Stimulated activated CD4-positive, alpha-beta T cell treated with anti-CD3 and anti-CD28 coated beads, Interleukin-15, amount 100 ng/mL, for 1 hour (primary cell): Measurements from ENCODE around the gene CFAP99.

Experiments
- DNase-seq, 2 donors: peaks; one replicate each; pipeline ENCODE4 v3.0.0-alpha.2; 2020; ENCODE audit warnings: low read depth in 1 of 2, low spot score in 1 of 2

CFAP99 gene

DNA sequence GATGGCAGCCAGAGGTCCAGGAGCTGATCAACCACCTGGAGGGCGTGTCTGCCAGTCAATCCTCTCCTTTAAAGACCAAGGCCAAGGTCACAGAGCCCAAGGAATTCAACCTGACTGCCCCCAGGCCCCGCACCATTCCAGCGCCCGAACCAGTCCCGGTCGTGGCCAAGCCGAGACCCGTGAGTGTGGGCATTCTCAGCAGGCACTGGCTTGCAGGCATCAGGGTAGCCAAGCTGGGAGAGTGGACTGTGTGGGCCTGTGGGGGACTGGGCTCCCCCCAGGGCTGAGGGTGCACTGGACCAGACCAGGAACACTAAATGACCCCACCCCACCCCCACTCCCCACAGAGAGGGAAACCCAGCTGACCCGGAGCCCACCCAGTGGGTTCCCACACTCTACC is 26.4 kb downstream of the CFAP99 start:
- no peak for DNase-seq

DNA sequence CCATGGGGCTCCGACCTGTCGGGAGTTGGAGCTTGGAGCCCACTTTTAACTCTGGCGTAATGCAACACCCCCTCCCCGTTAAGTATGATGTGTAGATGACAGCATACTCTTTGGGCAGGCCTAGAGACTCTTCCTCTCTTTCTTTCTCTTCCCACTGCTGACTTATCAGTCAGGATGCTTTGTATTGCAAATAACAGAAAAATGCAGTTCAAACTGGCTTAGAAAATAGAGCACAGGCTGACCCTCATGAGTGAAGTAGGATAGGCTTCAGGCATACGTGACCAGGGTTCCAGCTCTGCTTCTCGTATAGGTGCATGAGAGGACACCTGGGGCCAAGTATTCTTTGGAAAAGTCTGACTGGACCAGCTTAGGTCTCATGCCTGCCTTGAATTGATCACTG is 26.8 kb downstream of the CFAP99 start:
- DNase-seq = no peak

DNA sequence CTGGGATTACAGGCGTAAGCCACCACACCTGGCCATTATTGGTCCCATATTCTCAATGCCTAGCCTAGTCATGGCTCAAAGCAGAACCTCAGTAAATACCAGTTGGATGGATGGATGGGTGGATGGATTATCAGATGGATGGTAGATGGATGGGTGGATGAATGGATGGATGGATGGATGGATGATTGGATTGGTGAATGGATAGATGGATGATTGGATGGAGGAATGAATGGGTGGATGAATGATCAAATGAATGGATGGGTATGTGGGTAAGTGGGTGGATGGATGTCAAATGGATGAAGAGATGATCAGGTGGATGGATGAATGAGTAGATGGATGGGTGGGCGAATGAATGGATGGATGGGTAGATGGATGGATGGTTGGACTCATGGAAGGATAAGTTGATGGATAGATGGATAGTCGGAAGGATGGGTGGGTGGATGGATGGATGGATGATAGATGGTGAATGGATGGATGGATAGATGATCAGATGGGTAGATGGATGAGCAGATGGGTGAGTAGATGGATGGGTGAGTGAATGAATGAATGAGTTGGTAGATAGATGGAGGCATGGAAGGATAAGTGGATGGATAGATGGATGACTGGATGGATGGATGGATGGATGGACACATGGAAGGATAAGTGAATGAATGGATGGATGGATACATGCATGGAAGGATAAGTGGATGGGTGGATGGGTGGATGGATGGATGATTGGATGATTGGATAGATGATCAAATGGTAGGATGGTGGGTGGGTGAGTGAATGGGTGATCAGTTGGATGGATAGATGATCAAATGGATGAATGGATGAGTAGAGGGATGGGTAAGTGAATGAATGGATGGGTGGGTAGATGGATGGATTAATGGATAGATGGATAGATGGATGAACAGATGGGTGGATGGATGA is 28.2 kb downstream of the CFAP99 start:
- DNase-seq = no peak

DNA sequence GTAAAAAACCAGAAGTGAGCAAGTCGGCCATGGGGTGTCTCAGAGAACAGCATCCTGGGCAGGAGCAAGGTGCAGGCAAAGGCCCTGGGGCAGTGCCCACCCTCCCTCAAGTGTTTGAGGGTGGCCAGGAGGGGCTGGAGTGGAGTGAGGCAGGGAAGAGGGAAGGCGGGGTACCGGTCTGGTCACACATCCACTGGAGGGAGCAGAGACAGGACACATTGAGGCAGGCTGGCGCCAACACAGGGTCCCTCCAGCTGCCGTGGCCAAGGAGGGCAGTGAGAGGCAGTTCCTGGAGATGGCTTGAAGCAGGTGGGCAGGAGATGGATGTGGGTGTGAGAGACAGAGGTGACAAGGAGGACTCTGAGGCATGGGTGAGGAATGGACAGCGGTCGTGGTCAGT is 29.8 kb downstream of the CFAP99 start:
- no peak for DNase-seq

GRCh38 chr4:2449051-2449450 is 30.3 kb downstream of the CFAP99 start:
- no peak for DNase-seq

- no peak for DNase-seq
Observed at GRCh38 chr4:2449511-2450392, 31.0 kb downstream of the CFAP99 start.

DNA sequence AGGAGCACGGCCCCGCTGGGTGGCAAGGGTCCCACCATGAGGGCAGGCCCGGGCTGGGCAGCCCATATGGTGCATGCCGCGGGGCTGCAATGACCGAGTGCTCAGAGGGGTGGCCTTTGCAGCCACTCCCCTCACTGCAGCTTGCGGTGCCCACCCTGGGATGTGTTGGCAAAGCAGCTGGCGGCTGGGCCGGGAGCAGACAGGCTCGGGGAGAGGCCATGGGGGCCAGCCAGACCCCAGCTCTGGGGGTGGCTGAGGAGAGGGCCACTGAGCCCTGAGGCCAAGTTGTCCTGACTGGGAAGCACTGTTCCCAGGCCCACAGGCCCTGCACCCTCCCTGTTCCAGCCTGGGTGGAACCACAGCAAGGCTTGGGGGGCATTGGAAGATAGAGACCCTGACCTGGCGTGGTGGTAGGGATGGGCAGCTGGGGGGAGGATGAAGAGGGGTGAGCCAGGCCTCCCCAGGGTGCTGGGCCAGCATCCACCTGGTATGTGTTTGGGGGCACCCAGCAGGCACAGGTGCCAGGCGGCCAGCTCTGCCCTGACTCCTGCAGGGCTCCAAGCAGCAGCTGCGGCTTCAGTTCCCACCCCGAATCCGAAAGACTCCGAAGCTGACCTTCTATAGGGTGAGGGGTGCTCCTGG is 31.8 kb downstream of the CFAP99 start:
- no peak for DNase-seq

DNA sequence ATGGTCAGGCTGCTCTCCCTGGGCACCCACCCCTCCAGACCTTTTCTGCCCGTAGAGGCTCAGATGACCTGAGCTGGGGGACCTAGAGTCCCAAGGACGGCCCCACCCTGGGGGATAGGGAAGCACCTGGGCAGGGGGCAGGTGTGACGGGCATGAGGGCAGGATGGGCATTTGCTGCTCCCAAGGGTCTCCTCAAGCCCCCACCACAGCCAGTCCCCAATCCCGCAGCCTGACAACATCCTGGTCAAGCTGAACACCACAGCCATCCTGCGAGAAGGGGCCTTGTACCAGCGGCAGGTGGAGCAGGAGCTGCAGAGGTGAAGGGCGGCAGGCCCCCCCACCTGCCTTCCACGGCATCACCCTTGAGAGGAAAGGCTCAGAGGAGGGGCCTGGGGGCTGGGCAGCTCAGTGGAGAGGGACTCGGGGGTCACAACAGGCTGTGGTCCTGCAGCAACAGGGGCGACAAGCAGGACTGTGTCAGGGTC is 32.3 kb downstream of the CFAP99 start:
- DNase-seq = no peak

DNA sequence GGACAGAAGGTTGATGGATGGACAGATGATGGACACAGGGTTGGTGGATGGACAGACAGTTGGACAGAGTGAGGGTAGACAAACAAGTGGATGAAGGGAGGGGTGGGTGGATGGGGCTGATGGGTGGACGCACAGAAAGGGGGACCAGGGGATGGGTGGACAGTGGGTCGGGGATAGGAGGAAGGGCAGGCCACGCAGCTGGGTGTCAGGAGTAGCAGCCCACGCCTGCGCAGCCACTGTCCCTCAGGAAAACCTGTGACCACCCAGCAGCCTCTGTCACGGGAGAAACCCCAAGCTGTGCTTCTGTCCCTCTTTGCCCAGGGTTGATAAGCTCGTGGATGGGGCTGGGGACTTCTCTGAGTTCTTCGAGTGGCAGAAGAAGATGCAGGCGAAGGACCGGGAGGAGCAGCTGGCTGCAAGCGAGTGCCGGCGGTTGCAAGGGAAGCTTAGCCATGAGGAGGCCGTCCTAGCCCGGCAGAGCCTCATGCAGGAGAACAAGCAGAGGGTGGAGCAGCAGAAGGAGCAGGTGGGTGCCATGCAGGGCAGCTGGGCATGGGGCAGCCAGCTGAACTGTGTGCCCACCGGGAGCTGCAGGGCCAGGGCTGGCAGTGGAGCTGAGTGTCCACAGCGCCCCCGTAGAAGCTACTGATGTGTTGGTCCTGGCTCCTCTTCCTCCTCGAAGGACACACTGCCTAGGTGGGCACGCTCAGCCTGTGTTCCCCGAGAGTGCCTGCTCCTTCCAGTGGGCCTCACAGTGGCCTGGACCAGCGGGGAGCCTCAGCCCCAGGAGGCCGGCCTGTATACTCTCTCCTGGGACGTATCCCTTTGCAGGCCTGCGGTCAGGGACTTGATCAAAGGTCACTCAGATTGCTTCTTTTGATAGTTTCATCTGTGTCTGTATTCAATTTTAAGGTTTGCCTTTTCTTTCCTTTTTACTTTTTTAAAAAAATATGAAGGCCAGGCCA is 33.3 kb downstream of the CFAP99 start:
- DNase-seq = no peak

GRCh38 chr4:2457481-2458295 is 38.9 kb downstream of the CFAP99 start:
- no peak for DNase-seq

GRCh38 chr4:2458546-2459491 is 40.1 kb downstream of the CFAP99 start:
- no peak for DNase-seq

DNA sequence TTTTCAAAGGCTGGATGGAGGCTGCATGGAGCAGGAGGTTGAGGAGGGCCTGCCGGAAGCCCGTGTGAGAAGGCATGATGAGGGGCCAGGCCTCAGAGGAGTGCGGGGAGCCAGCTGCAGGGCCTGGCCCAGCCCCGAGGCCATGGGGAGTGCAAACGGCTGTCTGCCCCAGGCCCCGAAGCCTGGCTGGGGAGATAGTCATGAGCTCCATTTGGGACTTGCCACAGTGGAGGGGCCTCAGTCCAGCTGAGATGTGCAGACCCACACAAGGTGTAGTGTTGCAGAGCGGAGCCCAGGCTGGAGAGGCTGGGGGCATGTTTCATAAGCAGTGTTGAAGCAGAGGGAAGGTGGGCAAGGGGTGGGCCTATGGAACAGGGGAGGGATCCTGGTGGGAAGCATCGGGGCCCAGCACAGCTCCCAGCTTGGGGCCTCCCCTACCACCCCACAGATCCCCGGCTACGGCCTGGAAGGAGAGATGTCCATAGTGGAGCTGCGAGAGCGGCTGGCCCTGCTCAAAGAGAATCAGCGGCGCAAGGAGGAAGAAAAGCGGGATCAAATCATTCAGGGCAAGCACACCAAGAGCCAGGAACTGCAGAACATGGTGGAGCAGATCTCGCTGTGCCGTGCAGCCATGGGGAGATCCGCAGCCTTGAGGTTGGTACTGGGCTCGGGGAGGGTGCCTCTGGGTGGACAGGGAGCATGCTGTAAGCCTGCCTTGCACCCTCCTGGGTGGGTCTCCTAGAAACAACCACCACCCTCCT is 41.0 kb downstream of the CFAP99 start:
- no peak for DNase-seq

DNA sequence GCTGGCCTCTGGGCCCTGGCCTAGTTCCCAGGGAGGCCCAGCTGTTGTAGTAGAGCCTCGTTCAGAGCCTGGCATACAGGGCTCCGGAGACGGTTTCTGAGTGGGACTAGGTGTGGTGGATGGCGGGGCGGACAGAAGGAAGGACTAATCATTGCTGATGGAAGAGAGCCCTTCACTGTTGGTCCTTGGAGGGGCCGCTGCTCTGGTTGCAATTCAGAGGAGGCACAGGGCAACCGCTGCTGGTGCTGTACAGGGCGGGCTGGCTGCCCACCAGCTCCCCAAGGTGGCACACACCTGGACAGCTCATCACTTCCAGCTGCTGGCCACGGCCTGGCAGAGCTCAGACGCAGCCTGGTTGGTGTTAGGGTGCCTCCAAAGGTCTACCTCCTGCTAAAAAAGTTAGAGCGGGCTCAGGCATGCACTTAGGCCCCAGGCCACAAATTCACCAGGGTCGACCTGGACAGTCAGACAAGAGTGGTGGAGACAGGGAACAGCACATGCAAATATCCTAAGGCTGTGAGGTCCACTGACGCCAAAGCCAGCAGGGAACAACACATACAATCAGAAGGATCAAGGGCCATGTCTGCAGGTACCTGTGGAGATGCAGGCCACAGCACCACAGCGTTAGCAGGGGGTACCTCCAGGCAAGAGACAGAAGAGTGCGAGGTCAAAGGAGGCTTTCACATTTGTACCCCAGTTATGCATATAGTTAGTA is 42.6 kb downstream of the CFAP99 start:
- no peak for DNase-seq

DNA sequence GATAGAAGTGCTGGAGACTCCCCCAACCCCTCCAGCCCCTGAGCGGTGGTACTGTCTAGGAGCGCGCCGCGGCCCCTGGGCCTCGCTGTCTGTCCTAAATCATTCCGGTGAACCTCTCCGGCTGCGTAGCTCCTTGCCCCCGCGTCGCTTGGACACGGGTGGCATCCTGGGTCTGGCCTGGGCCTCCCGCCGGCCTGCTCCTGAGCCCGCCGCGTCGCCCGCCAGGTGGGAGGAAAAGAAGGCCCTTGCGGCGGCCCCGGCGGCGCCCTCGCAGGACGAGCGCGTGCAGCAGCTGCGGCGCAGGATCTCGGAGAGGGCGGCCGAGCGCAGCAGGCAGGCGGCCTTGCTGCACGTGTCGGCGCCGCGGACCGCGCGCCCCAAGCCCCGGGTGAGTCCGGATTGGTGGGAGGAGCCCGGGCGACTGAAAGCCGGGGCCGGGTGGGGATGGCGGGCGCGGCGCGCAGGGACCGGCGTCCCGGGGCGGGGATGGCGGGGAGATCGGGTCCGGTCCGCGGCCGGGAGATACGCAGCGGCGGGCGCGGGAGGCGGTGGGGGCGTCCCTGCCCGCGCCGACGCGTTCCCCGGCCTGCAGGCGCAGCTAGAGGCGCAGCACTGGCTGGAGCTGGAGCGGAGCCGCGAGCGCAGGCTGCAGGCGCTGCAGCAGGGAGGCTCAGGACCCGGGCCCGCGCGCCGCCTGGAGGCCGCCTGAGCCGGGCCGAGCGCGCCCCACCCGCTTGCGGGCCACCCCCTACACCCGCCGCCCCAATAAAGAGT is 43.6 kb downstream of the CFAP99 start:
- peak; percentile 48 to 54 for DNase-seq

DNA sequence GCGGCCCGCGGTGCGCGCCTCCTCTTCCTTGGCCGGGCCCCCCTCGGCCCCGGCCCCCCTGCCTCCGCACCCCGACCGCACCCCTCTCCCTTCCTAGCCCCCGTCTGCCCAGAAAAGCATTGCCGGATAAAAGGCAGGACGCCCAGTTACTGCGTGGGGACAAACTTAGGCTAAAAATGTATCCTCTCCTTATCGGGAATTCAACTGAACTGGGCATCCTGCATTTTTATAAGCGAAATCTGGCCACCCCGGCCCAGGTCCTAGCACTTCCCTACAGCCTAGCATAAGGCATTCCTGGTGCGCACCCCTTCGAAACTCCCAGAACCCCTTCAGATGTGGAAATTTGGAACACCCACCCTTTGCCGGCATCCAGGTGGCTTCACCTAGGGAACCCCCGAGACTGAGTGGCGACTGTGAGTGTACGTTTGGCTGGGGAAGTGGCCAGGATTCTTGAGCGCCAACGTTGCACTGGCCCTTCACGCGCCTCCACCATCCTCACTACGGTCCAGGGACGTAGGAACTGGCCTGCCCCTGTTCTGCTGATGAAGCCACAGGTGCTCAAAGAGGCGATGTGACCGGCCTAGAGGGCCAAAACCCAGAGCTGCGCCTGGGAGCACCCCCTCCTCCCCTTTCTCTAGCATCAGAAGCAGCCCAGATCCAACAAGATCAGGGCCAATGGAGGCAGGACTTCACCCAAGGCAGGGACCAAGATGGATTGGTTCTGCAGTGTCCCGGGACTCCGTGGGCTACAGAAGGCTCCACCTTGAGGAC is 44.4 kb downstream of the CFAP99 start:
- no peak for DNase-seq
